NCI-H526 (cell line): ENCODE results near the gene MEN1.

Experiments used
- DNase-seq, 2 experiments: peaks; one replicate each; lab custom pipeline; 2025; lab: John Stamatoyannopoulos, UW

The MEN1 gene

DNA sequence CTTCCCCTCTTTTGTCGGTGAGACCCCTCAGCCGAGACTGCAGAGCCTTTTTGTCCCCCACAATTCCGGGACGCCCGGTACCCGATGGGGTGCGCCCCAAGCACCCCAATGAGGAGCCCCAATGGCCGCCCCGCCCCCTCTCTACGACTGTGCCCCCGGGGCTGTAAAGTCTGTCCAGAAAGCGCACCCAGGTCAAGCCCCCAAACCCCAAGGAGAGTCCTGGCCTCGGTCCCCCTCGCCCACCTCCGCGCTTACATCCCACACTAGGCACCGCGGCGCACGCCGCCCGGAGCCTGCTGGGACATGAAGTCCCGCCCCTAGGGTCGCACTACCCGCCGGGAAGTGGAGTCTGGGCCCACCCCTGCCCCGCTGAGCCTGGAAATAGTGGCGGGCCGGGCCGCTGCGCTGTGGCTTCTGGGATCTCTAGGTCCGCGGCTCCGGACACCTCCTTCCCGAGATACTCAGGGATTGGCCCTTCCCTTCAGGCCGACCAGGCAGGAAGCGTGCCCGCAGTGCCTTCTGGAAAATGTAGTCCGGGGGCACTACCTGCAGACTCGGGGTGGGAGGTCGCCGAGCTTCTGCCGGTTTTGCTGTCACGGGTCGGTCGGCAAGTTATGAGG, at the start of gene MEN1:
TSS of gene MEN1 (minus strand) at position 281 of the 620 bp plus-strand sequence. CDS start 442 bp downstream, outside the sequence.
- peak; percentile 98 to 99 for DNase-seq

GRCh38 chr11:64859542-64860414, 49.4 kb upstream of the MEN1 start:
- no peak for DNase-seq

DNA sequence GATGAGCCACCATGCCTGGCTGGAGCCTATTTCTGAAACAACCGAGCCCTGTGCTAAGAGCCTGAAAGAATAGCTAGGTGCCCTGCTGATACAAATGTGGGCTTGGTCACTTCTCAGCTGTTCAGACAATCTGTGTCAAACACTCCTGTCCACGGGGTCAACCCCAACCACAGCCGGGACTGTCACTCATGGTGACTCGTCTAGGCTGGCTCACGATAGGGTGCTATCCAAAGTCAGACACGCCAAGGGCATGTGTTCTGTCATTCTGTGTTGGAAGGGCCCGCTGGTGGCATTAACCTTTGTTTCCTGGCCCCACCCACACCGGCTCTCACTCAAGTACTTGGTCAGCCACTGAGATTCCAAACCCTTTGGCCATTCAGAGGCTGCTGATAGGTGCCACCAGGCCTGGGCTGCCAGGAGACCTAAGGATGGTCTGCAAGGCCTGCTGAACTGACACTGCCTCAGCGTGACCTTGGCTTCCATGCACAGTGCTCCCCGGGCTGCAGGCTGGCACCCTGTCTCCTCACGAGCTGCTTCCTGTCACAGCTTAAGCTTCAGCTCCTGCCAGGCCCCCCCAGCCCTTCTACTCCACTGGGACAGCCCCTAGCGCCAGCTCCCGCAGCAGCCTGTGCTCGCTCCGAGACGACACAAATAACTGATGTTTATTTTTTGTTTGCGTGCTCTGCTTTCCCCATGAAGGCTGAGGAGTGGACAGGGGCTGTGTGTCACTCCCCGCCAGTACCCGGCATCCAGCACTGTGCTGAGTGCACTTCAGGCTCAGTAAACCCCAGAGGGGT, 48.3 kb upstream of the MEN1 start:
- no peak for DNase-seq

GRCh38 chr11:64857485-64857884, 47.1 kb upstream of the MEN1 start:
- no peak for DNase-seq

GRCh38 chr11:64856382-64857227, 46.3 kb upstream of the MEN1 start:
- DNase-seq: peak in 1 of 2 experiments; percentile 22

DNA sequence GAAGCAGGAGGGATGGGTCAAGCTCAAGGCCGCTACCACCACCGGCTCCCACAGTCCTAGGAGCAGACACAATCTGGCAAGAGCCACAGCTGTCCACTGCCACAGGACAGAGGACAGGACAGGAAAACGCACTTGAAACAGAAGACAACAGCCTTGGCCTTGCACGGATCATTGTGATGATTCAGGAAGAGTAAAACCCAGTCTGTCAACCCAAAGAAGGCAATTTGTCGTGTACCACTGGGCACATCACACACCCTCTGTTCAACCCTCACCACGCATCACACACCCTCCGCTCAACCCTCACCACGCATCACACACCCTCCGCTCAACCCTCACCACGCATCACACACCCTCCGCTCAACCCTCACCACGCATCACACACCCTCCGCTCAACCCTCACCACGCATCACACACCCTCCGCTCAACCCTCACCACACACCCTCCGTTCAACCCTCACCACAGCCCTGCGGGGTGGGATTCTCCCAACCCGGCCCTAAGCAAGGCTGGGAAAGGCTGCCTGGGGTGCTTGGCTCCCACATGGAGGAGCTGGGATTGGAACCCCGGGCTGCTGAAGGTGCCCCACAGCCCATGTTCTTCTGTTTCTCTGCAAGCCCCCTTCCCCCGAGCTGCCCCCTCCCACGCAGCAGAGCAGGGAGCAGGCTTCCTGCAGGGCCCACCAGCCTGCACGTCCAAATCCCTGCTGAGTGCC, 45.4 kb upstream of the MEN1 start:
- no peak for DNase-seq

GRCh38 chr11:64854534-64855502, 44.5 kb upstream of the MEN1 start:
- no peak for DNase-seq

GRCh38 chr11:64854157-64854533, 43.8 kb upstream of the MEN1 start:
- DNase-seq: no peak

DNA sequence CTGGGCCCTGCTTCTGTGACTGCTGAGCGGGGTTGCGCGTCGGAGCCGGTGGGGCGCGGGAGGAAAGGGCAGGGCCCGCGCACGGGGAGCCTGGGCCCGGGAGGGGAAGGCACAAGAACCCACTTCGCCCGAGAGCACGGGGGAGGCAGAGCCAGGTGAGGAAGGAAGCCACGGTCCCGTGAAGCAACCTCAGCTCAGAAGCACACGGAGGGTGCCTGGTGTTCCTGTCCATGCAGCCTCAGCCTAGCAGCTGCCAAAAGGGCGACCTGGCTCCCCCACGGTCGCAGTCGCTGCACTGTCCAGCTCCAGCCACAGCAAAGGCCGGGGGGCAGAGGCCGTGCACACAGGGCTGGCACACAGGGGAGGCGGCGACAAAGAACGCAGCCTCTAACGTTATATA, 43.4 kb upstream of the MEN1 start:
- no peak for DNase-seq

DNA sequence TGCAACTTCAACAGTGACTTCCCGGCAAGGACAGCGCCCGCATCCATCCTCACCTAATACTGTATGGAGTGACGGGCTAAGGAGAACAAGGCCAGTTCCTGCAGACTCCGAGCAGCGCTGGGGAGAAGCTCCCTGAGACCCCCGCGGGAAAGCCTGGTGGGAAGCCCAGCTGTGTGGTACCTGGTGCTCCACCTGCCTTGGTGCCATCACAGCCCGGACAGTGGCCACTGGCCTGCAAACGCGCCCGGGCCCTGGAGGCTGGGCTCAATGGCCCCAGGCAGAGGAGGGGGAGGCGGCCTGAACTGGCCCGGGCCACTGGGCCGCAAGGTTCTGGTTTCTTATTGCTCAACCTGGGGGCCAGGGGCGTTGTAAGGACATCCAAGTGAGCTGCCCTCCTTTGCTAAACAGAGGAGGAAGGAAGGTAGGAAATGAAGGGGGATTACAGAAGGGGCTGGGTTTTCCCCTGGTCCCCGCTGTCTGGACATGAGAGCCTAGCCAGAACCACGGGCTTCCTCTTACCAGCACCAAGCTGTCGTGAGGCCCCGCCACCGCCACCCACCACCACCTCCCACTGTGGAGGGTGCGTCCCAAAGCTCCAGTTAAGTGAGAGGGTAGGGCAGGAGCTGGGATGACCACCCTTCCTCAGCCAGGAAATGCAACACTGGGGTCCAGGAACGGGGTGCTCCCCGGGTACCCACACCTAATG, 42.6 kb upstream of the MEN1 start:
- no peak for DNase-seq

- DNase-seq: no peak
These were observed 41.5 kb upstream of the MEN1 start for GRCh38 chr11:64851831-64852351.

- DNase-seq: no peak
These were observed 40.7 kb upstream of the MEN1 start for GRCh38 chr11:64850979-64851567.

GRCh38 chr11:64849598-64850356, 39.4 kb upstream of the MEN1 start:
- no peak for DNase-seq

DNA sequence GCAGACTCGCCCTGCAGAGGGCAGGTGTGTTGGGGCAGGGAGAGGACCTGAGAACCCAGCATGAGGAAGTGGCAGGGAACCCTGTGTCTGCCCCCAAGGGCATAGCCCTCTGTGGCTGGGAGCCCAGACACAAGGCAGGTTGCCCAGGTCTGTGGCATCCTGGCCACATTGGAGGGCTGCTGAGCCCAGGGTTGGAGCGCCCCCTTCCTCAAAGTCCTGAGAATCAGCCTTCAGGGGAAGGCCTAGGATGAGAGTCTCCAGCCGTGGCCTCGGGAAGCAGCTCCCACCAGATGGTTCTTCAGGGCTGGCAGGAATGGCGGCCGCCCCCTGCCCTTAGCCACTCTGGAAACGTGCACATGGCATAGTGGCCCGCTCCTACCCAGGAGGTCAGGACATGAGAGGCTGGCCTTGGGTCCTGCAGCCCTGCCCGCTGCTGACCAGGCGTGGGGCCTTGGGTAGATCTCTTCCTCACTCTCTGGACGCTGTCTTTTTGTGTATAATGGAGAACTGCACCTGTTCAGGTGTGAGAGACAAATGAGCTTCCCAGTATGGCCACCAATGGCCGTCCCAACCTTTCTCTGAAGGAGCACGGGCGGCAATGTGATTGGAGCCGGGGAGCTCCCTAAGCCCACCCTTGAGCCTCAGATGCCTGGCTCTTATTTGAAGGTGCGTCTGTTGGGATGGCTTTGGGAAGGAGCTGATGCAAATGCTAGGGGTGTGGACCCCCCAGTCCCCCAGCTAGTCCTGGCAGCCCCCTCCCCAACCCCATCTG, 38.7 kb upstream of the MEN1 start:
- peak in 1 of 2 experiments; percentile 57 for DNase-seq

GRCh38 chr11:64848214-64848825, 38.0 kb upstream of the MEN1 start:
- no peak for DNase-seq

- DNase-seq: peak; percentile 92 to 98
These were observed 36.8 kb upstream of the MEN1 start for GRCh38 chr11:64846998-64847666.
